Erythroblast (primary cell): ENCODE results near the gene ACSBG1.

Experiments
- DNase-seq, 2 experiments: peaks; one replicate each; lab custom pipeline; 2025; lab: John Stamatoyannopoulos, UW
- GATA1 ChIP-seq: IDR thresholded peaks from 2 replicates; pipeline ENCODE4 v1.6.1; 2011; ENCODE audit warnings: low read depth, mild to moderate bottlenecking, control low read depth, low read length, moderate library complexity
- POLR2A ChIP-seq: IDR thresholded peaks from 2 replicates; pipeline ENCODE4 v1.6.1; 2011; ENCODE audit warnings: mild to moderate bottlenecking, low read length

ACSBG1 gene, protein sequence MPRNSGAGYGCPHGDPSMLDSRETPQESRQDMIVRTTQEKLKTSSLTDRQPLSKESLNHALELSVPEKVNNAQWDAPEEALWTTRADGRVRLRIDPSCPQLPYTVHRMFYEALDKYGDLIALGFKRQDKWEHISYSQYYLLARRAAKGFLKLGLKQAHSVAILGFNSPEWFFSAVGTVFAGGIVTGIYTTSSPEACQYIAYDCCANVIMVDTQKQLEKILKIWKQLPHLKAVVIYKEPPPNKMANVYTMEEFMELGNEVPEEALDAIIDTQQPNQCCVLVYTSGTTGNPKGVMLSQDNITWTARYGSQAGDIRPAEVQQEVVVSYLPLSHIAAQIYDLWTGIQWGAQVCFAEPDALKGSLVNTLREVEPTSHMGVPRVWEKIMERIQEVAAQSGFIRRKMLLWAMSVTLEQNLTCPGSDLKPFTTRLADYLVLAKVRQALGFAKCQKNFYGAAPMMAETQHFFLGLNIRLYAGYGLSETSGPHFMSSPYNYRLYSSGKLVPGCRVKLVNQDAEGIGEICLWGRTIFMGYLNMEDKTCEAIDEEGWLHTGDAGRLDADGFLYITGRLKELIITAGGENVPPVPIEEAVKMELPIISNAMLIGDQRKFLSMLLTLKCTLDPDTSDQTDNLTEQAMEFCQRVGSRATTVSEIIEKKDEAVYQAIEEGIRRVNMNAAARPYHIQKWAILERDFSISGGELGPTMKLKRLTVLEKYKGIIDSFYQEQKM

DNA sequence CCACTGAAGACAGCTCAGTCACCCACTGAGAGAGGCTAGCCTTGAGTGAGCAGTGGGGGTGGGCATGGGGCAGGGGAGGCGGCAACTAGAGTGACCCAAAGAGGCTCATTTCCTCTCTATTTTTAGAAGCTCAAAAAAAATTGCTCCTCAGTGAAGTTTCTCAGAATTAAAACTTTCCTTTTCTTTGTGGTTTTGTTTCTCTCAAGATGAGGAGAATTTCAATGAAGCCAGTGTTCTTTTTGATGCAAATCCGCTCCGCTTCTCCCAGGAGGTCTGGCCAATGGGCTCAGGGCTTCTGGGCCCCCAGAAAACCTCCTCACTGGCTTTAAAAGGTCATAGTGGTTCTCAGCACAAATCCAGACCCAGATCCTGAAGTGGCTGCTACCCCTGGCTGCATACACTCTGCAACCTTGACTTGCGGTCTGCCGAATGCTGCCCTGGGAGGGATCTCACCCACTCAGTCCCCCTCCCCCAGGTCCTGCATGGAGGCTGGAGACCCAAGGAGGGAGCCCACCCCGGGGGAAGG, at the start of gene ACSBG1:
Gene ACSBG1 (minus strand): TSS at position 51 of the 526 bp plus-strand sequence. CDS start 64 bp downstream, outside the sequence.
- TF ChIP-seq POLR2A (no peak), GATA1 (no peak)
- no peak for DNase-seq

DNA sequence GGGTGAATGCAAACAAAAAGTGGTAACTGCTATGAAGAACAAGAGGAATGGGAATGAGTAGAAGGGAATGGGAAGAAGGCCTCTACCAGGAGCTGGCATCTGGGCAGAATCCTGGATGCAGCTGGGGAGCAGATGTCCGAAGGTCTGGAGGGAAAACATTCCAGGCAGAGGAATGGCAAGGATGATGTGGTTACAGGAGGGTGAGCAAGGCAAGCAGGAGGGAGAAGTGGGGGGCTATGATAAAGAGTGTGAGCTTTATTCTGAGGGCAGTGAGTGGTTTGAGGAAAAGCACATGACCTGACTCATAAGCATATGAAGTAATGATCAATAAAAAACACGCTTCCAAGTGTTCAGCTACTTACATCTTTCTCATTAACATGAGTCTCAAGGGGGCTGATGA, 48.0 kb upstream of the ACSBG1 start:
- DNase-seq = no peak
- TF ChIP-seq POLR2A (no peak), GATA1 (no peak)

DNA sequence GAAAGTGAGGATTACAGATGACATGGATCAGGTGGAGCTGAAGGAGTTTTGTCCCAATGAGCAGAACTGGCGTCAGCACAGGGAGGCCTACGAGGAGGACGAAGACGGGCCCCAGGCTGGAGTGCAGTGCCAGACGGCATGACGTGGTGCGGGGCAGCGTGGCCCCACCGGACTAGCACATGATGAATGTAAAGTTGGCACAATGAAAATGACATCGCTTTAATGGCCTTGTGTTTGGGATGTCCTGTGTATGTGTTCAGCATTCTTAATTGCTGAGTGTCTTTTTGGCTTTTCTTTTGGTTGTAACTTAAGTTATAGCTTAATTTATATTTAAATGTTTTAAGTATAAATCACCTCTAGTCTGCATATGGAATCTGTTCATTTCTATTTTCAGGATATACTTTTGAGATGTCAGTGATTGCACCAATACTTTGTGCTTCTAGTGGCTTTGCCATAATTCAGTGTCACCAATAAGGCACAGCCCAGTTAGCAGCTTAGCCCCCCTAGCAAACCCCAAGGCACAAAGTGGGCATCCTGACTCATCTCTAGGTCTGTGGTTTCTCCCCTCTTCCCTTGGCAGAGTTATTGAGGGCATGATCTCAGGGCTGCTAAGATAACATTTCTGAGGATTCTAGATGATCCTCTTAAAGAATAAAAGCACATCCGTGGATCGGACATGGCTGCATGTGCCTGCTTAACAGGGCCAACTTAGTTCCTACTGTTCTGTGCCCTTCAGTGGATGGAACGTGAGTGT, 46.1 kb upstream of the ACSBG1 start:
- no peak for TF ChIP-seq GATA1
- no peak for TF ChIP-seq POLR2A
- DNase-seq = no peak

DNA sequence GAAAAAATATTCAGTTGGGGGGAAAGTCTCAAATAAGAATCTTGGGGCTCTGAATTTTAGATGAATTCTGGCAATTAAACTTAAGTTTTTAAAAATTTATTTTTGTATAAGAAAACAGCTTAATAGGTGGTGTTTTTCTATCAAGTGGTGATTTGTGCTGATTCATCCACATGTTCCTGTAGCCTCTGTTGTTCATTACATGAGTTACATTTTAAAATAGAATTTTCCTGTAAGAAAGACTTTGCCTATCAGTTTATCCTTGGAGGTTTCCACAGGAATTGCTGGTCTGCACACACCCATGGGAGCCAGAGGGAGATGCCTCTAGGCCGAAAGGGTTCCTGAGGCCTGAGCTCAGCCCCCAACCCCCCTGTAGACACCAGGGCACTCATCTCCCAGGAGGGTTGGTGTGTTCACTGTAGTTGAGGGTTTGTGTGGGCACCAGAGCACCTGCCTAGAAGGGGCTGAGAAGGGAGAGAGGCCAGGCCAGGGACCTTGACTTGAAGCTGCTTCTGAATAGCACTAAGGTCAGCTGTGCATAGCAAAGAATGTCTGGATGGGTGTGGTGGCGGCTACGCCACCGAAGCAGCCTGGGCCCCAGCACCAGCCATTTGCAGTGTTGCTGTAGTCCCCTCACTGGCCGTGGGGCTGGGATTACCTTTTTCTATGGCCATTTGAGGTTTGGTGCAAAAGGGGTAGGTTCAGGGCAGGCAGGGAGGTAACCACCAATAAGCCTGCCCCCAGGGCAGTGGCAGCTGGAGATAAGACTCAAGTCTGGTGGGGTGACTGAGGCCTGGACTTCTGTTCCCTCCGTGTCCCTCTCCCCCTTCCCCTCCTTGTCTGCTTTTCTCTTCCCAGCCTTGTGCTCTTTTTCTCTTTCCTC, 41.9 kb upstream of the ACSBG1 start:
- peak; percentile 85 to 92 for DNase-seq
- TF ChIP-seq GATA1 (peak; percentile 22), POLR2A (peak; percentile 63)

DNA sequence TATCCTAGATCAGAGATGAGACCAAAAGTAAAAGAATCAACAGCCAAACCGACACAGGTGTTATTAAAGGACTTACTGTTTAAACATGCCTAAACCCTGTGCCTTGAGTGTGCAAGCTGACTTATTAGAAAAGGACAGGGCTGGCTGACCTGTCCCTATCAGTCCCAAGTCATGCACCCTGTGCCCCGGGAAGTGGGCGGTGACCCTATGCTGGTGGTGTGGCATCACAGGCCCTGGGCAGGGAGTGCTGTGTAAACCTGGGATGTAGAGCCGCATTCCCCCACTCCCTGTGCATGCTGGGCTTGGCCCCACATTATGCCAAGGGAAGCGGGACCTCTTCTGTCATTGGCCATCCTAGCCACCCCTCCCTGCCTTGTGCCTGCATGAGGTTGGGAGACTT, 40.6 kb upstream of the ACSBG1 start:
- DNase-seq = peak; percentile 20 to 23
- TF ChIP-seq GATA1 (no peak), POLR2A (no peak)

DNA sequence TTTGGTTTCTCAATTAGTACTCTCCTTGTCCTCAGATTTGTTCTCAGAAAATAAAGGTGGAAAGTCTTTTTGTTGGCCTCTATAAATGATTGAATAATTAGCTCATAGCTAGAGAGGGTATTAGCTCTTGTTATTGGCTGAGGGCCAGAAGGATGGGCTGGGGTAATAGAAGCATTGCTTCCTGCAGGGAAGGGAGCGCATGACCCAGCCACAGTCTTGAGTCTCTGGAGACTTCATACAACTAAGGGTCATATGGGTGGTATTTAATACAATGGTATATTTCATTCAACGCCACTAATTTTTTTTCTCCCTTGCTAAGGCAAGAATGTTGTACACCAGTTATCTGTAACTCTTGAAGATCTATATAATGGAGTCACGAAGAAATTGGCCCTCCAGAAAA, 38.4 kb upstream of the ACSBG1 start:
- peak in 1 of 2 experiments; percentile 16 for DNase-seq
- TF ChIP-seq GATA1 (no peak), POLR2A (no peak)

DNA sequence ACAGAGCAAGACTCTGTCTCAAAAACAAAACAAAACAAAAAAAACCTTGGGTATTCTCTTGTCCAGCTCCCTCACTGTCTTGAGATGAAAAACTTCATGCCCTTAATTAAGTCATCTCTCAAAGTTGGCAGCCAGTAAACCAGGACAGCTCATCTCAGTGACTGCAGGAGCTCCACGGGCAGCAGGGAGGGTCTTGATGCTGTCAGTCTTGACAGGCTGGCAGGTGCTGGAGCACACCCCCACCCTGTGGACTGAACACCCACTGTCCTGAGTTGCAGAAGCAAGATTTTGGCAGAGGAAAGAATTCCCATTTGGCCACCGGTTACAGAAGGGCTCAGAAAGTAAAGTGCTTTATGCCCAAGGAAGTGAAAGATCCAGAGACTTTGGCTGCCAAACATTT, 38.0 kb upstream of the ACSBG1 start:
- no peak for DNase-seq
- no peak for TF ChIP-seq GATA1
- no peak for TF ChIP-seq POLR2A

DNA sequence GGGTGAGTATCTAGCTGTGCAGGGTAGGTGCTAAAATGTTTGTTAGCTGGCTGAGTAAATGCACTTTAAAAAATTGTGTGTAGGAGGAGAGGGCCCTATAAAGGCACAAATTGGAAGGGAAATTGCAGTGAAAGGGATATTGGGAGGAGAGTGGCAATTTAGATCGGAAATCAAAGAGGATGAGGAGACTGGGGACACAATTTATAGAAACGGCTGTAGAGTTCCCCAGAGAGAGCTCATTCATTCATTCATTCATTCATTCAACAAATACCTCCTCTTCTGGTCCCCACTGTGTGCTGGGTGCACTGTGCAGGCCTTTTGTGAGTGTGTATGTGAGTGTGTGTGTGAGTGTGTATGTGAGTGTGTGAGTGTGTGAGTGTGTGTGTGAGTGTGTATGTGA, 32.4 kb upstream of the ACSBG1 start:
- TF ChIP-seq POLR2A = no peak
- no peak for TF ChIP-seq GATA1
- no peak for DNase-seq

DNA sequence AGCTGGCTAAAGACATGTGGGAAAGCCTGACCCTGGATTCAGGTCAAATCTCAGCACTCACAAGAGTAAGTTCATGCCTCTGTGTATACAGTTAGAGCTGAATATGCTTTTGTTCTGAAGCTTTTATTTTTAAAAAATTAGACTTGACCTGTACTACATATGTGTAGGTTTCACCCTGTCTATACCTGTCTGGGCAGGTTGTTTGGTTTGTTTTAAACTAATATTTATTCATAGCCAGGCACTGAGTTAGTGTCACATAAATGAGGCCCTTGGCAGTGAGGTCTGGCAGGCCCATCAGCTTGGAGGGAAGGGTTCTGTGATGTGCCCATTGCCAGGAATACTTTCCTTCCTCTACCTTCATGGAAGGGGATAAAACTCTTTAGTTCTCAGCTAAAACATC, 31.9 kb upstream of the ACSBG1 start:
- DNase-seq = no peak
- TF ChIP-seq GATA1 (no peak), POLR2A (no peak)

DNA sequence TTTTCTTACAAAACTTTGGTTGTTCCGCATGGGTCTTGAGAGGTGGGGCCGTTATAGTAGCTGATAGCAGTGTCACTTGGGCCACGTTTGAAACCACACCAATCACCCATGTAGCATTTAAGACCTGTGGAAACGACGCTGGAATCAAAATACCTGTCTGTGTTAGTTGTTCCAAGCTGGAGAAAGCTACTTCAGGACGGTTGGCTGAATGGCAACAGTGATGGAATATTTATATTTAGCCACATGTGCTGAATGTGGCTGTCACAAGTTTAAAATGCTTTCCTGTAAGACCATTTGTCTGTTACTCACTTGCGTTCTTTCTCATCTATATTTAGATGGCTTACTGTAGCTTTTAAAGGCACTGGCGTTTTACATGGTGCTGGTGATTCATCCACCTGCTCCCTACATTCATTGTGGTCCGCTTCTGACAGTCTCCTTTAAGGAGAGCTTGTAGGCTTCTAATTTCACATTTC, 31.4 kb upstream of the ACSBG1 start:
- peak; percentile 31 to 50 for DNase-seq

DNA sequence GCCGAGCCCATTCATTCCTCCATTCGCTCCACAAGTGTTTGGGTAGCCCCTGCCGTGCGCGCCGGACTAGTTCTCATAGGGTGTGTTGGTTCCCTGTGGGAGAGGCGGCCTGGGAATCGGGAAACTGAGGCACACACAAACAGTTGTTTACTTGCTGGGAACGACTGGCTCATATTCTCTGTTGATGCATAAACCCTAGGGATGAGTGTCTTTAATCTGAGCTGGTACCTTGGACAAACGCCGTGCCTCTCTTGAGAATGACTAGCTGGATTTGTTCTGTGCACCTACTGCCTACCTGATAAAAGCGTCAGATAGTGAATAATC, 30.7 kb upstream of the ACSBG1 start:
- DNase-seq = no peak
- no peak for TF ChIP-seq GATA1
- TF ChIP-seq POLR2A = no peak

More for the DNA sequence above, 31.4 kb upstream of the ACSBG1 start:
- TF ChIP-seq GATA1 = no peak
- TF ChIP-seq POLR2A = no peak

DNA sequence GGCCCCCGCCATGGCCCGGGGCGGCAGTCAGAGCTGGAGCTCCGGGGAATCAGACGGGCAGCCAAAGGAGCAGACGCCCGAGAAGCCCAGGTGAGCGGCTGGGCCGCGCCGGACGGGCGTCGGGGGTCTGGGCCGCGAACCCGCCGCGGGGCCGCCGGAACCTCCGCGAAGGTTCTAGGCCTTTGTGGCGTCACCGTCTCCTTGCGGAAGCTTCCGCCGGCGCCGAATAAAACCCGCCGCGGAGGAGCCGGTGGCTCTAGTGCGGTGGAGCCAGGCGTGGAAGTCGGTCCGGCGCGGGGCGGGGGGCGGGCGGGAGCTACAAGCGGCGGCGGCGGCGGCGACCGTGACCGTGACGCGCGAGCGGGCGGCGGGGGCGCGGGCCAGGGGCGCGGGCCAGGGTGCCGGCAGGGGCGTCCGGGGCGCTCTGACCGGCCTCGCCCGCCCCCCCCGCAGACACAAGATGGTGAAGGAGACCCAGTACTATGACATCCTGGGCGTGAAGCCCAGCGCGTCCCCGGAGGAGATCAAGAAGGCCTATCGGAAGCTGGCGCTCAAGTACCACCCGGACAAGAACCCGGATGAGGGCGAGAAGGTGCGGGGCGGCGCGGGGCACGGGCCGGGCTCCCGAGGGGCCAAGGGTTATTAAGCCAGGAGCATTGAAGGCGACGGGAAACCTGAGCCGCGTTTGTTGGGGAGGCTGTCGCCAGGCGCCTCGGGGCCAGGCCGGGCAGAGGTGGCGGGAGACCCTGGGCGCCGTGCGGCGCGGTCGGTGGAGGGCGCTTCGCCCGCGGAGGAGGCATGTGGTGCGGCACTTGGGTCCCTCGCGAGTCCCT, 30.2 kb upstream of the ACSBG1 start, which contains the start of gene DNAJA4:
Gene DNAJA4 (plus strand): TSS at position 259 of the 833 bp plus-strand sequence. CDS start 202 bp downstream, at position 461.
- DNase-seq = peak; percentile 84 to 86

More for the DNA sequence above, 30.2 kb upstream of the ACSBG1 start, which contains the start of gene DNAJA4:
- TF ChIP-seq GATA1 (no peak), POLR2A (no peak)
